Measurements from ENCODE around the gene TOP3A.

DNA sequence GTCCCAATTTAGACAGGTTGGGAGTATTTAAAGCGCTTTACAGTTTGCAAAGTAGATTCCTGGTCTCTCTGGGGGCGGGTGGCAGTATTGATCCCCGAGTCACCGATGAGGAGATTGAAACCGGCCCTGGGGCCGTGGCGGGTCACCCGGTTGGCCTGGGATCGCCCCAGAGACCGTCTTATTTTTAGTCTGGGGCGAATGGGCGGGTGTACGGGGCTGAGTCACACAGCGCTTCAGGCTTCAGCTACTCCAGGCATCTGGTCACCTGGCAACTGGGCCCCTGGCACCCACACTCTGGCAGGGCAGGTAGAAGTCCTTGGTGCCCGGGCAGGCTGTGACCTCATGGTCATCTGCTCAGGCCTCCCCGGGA lies 53.7 kb downstream of the TOP3A start:
- TF ChIP-seq, protein P1, sequence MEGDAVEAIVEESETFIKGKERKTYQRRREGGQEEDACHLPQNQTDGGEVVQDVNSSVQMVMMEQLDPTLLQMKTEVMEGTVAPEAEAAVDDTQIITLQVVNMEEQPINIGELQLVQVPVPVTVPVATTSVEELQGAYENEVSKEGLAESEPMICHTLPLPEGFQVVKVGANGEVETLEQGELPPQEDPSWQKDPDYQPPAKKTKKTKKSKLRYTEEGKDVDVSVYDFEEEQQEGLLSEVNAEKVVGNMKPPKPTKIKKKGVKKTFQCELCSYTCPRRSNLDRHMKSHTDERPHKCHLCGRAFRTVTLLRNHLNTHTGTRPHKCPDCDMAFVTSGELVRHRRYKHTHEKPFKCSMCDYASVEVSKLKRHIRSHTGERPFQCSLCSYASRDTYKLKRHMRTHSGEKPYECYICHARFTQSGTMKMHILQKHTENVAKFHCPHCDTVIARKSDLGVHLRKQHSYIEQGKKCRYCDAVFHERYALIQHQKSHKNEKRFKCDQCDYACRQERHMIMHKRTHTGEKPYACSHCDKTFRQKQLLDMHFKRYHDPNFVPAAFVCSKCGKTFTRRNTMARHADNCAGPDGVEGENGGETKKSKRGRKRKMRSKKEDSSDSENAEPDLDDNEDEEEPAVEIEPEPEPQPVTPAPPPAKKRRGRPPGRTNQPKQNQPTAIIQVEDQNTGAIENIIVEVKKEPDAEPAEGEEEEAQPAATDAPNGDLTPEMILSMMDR (IDR thresholded peaks at IDR 0.05): no peak
- TF ChIP-seq EZH2phosphoT487 (IDR thresholded peaks at IDR 0.05) (no peak), EZH2 (IDR thresholded peaks at IDR 0.05) (no peak)
